Thyroid gland (tissue), 4 donors: Measurements from ENCODE around the gene ADNP.
A peak's percentile ranks its signal among the peaks of the same experiment; 100 is the strongest.

ENCODE experiments used
- POLR2A ChIP-seq, 2 donors: fragments of 450-650 bp; IDR thresholded peaks; one replicate each; pipeline ENCODE4 v1.6.1; 2017; ENCODE audit warnings: antibody characterized with exemption in 2 of 2, mild to moderate bottlenecking in 2 of 2, moderate library complexity in 1 of 2
- TF ChIP-seq, protein P1 (sequence below), 6 experiments: fragments of 200-600 bp in 3 of 6; fragments of 450-650 bp in 3 of 6; sonication (generic) in 3 of 6; IDR thresholded peaks; one replicate each; pipeline ENCODE4 v1.5.1; 2016 to 2019; ENCODE audit warnings: antibody characterized with exemption in 6 of 6, mild to moderate bottlenecking in 2 of 6, inconsistent platforms in 1 of 6, moderate library complexity in 1 of 6

DNA sequence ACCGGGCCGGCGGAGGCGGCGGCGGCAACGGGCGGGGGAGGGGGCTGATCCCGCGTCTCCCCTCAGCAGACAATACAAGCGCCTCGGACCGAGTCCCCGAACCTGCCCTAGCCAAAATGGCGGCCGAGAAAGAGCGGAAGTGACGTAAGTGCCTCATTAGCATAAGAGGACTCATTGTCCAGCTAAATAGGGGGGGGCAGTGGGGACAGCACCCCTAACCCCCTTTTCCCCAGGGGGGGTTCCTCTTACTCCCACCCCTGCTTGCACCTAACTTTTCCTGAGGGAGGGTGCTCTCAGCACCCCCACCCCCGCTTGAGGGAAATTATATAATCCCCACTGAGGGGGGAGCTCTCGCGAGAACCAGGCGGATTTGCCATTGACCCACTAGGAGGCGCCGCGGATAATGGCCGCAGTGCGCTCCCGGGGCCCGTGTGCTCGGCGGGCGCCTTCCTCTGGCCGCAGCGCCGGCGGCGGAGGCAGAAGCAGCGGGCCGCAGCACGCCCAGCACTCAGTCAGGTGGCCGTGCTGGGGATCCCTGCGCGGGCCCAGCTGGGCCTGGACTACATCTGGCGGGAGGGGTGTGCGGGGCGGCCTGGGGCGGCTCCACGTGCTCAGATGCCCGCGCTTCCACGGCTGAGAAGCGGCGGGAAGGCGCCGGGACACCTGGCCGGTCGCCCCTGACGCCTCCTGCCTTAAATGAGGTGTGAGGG, at the start of gene ADNP:
- TF ChIP-seq, protein P1, sequence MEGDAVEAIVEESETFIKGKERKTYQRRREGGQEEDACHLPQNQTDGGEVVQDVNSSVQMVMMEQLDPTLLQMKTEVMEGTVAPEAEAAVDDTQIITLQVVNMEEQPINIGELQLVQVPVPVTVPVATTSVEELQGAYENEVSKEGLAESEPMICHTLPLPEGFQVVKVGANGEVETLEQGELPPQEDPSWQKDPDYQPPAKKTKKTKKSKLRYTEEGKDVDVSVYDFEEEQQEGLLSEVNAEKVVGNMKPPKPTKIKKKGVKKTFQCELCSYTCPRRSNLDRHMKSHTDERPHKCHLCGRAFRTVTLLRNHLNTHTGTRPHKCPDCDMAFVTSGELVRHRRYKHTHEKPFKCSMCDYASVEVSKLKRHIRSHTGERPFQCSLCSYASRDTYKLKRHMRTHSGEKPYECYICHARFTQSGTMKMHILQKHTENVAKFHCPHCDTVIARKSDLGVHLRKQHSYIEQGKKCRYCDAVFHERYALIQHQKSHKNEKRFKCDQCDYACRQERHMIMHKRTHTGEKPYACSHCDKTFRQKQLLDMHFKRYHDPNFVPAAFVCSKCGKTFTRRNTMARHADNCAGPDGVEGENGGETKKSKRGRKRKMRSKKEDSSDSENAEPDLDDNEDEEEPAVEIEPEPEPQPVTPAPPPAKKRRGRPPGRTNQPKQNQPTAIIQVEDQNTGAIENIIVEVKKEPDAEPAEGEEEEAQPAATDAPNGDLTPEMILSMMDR (IDR thresholded peaks at IDR 0.05) = peak; percentile 35 to 77 (median 62)
- peak in 1 of 2 donors; percentile 84 for TF ChIP-seq POLR2A (IDR thresholded peaks at IDR 0.05)
